DMS53 (cell line): ENCODE measurements around the gene IL18BP.

Source experiments
- DNase-seq: peaks from one replicate; lab custom pipeline; 2025; lab: John Stamatoyannopoulos, UW

The IL18BP gene

DNA sequence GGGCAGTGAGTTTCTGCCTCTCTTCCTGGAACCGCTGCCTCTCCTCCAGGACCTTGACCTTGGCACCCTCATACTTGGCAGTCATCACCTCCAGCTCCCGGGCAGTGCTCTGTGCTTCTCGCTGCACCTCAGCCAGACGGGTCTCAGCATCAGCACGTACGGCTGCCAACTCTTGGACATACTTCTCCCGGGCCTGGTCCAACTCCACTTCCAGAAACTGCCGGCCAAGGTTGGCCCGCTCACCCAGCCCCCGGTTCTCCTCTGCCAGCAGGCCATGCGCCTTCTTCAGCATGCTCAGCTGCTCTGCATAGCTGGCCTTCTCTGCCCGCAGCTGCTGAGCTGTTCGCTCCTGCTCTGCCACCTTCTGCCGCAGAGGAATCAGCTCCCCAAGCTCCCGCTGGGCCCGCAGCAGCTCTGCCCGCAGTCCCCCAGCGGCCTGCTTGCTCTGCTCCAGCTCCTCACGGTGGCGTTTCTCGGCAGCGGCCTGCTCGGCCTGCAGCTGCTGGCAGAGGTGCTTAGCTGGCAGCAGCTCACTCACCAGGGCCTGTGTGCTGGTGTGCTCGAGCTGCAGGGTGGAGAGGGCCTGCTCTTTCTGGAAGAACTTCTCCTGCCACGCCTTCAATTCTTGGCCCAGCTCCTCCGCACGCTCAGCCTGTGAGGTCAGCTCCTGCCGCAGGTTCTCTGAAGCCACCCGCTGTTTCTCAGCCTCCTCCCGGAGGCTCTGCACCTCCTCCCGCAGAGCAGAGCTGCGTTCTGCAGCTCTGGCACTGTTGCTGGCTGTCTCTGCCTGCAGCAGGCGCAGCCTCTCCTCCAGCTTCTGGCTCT, 14.4 kb downstream of the IL18BP start:
- DNase-seq, result no peak

DNA sequence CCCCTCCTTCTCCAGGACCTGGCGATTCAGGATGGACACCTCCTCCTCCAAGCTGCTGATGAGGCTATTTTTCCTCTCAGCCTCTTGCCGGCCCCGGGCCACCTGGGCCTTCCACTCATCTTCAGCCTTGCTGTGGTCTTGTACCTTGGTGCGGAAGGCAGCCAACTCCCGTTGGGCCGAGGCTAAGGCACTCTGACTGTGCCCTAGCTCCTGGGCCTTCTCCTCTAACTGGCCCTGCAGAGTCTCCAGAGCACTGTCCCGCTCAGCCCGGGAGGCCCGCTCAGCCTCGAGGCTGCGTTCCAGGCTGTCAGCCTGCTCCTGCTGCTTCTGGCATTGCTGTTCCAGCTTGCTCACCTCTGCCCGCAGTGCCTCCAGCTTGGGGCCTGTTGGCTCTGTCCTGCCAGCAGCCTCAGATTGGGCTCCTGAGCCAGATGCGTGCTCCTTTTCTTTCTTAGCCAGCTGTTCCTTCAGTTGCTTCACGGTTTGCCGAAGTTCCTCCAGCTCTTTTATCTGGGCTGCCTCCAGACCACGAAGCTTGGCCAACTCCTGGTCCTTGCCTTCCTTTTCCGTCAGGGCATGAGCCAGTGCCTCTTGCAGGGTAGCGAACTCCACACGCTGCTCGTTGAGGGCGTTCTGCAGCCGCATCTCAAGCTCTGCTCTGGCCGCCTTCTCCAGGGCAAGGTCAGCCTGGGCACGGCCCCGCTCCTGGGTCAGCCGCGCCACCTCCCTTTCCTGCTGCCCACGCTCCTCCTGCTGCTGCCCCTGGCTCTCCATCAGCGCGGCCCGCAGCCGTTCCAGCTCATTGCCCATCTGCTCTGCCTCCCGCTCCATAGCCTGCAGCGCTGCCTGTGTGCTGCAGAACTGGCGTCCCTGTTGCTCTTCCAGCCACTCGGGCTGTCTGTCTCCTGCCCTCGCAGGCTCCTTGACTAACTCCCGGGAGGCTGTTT, 15.3 kb downstream of the IL18BP start:
- no peak for DNase-seq

DNA sequence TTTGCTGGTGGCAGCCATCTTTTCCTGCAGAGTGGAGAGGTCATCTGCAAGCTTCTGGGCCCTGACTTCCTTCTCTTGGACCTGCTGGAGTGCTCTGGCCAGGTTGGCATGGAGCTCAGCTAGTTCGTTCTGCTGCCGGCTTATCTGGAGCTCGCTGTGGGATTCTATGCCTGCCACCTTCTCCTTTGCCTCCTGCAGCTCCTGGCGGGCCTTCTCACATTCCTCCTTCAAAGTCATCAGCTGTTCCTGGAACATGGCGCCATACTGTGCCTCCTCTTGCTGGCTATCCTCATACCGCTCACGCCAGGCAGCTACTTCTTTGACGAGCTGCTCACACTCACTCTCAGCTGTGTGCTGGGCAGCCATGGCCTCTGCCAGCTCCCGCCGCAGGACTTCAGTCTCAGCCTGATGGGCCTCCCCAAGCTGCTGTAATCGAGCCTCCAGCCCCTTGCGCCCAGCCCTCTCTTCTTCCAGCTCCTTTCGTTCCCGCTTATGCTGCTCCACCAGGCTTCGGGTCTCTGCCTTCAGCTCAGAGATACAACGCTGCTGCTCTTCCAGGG, 16.1 kb downstream of the IL18BP start:
- DNase-seq, result no peak

DNA sequence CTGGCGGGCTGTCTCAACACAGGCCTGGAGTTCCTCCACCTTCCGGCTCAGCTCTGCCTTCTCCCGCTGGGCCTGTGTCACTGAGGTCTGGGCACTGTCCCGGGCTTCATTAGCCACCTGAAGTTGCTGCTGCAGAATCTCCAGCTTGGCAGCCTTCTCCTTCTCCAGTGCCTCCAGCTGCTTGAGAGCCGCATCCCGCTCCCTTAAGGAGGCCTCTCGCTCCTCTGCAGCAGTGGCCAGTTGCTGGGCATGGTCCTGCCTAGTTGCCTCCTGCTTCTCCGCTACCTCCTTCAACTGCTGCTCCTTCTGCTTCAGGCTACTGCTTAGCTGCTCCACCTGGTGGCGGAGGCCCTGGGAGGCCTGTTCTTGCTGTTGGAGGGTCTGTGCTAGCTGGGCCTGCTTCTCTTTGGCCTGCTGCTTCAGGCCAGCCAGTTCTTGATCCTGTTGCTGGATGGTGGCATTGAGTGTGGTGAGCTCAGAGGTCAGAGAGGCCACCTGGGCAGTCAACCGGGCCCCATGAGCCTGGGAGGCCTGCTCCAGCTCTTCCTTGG, 16.9 kb downstream of the IL18BP start:
- DNase-seq, result peak; percentile 50

DNA sequence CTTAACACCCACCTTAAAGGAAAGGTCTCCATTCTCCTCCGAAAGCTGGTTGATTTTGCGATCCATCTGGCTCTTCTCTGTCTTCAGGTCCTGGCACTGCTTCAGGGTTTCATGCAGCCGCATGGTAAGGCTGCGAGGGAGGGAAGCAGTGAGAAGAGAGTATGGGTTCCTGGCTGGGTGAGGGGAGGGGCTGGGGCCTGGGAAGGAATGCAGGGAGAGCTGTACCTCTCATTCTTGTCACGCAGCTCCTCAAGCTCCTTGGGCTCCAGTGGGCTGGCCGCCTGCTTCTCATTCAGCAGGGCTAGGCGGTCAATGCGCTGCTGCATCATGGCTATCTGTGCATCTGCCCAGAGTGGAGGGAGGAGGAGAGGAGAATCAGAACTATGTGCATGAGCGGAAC, 19.5 kb downstream of the IL18BP start:
- DNase-seq, result no peak

DNA sequence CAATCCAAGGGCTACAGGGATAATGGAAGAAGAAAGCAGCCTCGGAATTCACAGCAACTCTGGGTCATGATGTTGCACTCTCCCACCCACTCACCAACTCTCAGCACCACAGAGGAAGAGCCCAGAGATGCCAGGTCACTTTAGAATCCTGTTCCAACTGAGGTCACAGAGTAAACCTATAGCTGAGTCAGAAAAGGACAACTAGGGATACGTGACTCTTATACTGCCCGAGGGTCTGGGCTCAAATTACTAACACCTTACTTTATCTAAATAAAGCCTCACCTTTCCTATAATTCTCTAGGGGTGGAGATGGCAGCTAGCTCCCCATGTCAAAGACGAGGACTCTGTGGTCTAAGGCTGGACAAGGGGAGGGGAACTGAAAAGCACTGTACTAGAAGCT, 24.6 kb downstream of the IL18BP start:
- no peak for DNase-seq

DNA sequence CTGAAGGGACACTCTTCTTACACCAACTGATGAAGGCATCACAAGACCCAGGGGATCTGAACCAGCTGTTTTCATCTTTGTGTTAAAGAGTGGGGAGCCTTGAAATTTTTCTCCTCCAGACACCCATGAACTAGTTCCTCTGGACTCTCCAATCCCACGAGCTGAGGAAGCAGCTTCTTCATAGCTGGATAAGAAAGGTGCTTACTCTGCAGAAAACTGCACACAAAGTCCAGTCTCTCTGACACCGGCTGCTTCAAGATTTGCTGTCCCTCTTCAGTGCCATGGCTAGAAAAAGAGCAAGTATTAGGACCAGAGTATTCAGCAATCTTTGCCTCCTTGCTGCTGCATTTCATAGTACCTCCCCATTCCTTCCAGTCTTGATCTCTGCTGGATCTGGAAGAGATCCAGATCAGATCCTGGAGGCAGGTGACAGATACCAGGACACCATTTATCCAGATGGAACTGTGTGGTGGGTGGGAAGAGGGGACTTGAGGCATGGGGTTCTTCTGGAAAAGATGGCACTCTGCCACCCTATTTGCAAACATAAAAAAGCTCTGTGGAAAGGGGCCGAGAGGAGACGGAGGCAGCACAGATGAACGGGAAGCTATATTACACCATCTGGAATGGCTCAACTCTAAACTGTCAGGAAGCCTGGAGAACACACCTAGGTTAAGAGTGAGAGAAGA, 25.5 kb downstream of the IL18BP start:
- DNase-seq, result no peak

DNA sequence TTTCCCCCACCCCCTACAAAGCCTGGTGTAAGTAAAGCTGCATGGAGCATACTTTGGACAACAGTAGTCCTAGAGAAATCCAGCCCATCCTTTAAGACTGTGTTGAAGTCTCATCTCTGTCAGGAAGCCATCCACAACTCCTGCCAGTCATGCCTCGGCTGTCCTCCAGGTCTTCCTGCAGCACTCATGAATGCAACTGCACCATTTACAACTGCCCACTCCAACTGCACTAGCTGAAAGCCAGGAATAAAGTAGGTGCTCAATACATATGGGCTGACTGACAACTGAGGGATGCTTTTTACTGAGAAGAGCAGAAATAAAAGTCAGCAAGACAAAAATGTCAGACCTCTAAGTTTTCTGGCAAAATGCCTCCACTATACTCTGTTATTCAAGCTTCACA, 27.4 kb downstream of the IL18BP start:
- no peak for DNase-seq

DNA sequence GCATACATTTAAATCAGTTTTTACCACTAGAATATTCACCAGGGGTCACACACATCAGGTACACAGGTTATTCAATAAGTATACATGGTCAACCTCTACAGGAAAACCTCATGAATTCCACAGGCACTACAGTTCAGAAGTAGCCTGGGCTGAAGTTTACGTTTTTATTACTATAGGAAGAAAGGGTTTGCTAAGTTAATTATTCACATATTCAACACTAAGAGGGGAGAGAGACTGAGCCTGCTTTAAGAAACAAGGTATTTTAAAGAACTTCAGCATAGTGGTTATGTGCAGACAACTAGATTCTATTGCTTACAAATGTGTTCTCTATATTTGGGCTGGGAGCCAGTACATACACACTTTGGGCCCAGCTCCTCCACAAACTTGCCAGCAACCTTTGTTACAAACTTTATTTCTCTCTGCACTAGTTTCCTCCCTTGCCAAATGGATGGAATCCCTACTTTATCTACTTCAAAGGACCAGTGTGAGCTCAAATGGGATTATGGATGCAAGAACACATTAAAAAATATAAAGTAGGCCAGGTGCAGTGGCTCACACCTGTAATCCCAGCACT, 31.9 kb downstream of the IL18BP start:
- no peak for DNase-seq

DNA sequence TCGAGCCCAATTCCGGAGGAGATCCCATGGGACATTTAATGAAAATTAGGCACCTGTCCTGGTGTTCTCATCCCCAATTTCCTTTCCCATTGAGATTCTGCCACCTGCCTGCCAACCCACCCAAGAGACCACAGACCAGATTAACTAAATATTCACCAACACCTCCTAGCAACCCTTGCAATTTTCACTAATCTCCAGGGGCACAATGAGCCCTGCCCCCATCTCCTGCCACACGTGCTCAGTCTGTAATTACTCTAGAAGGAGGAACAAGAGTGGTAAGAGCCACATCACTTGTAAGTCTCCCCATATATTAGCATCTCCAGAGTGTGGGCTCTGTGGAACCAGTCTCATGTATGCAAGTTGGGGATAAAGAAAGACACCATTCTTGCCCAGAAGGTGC, 38.0 kb downstream of the IL18BP start:
- DNase-seq, result no peak

DNA sequence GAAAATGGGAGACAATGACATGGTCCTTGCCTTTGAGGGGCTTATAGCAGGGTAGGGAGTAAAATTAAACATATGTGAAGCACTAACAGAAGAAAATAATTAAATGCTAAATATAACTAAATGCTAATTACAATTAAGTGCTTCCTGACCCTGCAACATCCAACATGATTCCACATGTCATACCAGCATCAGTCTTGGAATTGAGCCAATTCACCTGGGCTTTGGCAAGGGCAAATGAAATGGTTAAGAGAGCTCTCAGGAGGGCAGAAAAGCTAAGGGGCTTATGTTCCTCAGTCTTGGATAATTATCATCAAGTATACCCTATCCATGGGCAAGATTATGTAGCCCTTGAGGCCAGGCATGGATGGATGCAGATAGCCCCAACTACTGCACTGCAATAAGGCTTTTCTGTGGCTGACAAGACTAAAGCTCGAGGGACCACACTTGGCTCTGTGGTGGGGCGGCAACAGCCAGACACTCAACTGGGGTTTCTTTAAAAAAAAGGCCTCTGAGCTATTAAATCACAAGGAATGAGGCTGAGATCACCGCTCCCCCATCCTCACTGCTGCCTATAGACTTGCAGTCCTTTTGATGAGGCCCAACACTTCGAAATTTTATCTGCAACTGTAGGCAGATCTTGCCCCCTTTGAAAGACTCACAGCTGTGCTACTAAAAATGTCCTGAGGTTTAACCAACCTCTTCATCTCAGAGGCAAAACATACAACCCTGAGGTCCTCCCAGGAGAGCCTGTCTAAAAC, 39.0 kb downstream of the IL18BP start:
- DNase-seq, result no peak

DNA sequence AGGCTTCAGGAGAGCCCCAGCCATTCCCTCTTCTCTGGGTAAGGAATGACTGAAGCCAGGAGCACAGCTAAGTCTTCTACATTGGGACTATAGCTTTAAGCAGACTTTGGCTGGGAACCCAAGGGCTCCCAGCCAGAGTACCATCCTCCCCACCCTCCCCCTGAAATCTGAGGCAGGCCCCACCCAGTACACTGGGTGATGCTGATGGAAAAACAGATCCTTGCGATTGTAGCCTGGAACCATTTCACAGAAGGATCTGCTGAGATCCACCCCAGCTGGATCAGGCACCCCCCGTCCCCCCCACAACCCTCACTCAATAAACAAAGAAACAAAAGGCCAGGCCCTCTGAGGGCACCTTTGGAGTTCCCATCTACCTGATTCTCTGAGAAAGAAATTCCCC, 39.8 kb downstream of the IL18BP start:
- no peak for DNase-seq

DNA sequence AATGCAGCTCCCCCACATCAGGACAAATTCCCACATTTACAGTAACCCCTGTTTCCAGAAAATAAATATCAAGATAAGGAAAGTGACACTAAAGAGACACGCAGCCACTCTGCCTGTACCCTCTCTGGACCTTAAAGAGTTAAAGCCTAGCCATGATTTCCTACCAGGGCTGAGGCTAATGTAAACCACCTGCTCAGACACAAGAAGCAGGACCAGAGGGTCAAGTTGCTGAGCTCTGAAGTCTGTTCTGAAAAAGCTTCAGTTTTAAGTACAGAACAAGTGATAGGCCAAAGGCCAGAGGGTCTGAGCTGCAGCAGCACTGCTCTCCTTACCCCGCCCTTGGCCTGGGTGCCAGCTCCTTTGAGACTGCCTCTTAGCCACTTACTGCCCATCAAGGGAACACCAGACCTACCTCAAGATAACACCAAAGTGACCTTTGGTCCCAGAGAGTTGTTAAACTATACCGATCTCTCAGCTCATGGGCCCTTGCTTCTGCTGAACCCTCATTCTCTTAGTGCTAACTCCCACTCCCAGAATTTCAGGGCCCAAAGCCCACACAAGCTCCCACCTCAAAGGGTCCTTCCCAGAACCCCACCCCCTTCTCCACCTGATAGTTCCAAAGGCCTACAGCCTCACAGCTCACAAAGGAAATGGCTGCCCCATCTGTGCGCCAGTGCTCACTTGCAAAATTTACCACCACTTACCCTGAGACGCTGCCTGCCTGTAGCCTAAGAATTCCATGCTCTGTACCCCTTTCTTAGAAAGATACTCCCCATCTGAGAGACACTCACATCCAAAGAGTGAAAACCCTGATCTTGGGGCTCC, 40.5 kb downstream of the IL18BP start:
- no peak for DNase-seq

DNA sequence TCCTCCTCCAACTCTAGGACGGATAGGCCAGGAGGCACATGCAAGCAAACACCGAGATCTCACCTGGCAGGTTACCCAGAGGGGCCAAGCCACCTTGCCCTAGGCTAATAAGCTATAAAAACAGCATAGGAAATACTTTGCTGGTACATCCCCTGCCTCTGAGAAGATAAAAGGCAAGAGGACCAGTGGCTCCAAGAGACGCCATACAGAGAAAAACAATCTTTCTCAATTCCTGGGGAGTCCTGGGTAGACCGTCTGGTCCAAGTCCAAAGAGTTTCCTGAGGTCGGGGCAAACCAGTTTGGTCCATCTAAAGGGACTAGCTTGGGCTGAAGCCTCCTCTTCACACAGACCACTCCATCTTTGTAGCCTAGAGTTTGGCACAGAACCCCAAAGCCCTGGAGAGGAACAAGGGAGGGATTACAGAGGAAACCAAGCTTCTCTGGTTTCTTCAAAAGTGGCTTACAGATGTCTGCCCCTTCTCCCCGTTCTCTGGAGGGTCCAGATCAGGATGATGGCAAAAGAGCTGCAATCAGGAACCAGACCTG, 41.2 kb downstream of the IL18BP start:
- DNase-seq, result no peak

DNA sequence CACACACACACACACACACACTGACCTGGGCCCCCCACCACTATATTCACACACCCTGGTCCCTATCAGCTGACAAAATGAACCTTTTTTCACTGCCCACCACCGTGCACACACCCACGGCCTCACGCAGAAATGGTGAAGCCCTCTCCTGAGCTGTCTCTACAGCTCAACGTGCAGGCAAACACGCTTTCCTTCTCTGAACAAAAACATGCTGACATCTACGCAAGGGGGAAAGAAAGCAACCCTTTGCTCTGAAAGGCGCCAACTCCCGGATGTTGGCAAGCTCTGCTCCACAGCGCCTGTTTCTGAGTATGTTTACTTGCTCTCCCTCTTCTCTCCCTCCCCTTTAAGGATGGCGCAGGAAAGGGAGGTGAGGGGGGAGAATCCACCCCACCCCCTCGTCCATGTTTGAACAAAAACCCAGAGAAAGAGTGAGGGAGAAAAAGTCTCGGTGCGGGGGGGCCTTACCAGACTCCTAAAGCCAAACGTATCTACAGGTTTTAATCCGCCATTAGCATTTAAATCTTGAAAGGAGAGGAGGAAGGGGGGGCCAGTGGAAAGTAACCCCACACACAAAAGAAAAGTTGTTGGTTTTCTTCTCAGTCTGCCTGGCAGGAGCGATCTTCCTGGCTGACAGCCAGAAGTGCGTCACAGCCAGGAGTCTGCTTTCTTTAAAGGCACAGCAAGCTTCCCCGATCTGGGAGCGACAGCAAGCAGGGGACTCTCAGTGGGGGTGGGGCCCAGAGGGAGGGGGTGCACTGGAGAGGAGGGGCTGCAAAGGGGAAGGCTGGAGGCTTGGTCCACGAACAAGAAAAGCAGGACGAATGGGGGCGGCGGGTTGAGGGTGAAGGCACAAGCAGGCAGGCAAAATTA, 42.0 kb downstream of the IL18BP start:
- peak; percentile 97 for DNase-seq

DNA sequence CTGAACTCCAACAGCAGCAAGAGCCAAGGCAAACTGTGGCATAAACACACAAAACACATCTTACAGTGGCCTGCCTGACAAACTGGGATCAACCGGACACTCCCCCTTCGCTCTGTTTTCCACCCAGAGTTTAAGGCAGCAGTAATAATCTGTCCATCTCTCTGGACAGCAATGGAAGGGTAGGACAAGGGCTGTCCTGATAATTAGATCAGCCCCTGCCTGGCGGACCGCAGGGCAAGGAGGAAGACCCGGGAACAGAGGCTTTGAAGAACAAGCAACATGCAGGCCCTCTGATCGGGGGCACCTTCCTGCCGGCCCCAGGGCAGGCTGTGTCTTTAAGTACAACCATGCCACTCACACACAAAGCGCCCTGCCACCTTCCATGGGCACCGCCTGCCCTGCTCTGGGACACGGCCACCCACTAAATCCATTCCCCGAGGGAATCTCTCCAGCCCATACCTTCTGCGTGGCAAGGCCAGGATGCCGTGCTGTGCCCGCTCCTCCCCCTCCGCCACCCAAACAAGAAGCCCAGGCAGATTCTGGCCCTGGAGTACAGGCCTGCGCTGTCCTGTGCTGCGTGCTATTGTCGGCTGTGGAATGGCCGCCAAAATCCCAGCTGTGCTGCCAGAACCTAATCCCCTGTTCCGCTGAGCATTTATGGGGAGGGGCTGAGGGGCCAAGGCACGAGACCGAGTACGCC, 42.8 kb downstream of the IL18BP start:
- peak; percentile 94 for DNase-seq

DNA sequence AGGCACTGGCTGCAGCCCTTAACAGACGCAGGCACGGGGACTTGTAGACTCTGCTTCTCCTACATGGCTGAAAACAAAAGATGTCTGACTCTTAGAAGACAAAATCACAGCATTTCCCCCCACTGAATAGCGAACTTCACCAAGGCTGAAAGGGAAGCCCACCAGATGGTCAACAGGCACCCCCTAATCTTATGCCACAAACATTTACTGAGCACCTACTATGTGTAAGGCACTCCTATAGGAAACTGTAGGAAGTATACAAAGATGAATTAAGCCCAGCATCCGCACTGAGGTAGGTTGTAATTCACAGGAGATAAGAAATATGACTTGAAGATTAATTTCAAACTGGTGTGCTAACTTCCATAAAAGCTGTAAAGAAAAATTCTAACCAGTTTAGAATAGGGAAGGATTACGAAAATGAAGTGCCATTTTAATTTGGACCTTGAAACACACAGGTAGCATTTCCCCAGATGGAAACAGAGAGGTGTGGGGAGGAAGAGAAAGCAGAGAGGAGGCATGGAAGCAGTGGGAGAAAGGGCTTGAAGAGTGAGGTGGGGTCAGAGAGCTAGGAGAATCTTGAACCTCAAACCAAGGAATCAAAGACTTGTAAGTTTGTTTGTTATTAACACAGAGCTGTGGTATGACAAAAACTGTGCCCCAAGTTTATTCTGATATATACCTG, 43.5 kb downstream of the IL18BP start:
- DNase-seq, result peak; percentile 46
